Sigmoid colon (tissue), 7 donors: ENCODE results near the gene TMCC2. TPM values are rescaled to one million over a fixed set of nuclear protein-coding genes. Genes with fewer than 3 reads are reported as not detected.

Experiments used
- DNase-seq: peaks from one replicate; pipeline ENCODE4 v3.0.0-alpha.2; 2019
- H3K27ac ChIP-seq, 4 donors: fragments of 200-600 bp; sonication (generic); one replicate each; pipeline ENCODE4 v1.5.1; 2016 to 2019; ENCODE audit warnings: mild to moderate bottlenecking in 1 of 4
- H3K27me3 ChIP-seq, 3 donors: fragments of 200-600 bp; sonication (generic); one replicate each; pipeline ENCODE4 v1.5.1; 2019; ENCODE audit warnings: mild to moderate bottlenecking in 1 of 3
- H3K36me3 ChIP-seq, 4 donors: fragments of 200-600 bp; sonication (generic); one replicate each; pipeline ENCODE4 v1.5.1; 2016 to 2019
- H3K4me1 ChIP-seq, 4 donors: fragments of 200-600 bp; sonication (generic); one replicate each; pipeline ENCODE4 v1.5.1; 2017 to 2019
- H3K4me3 ChIP-seq, 4 donors: fragments of 200-600 bp; sonication (generic); one replicate each; pipeline ENCODE4 v1.5.1; 2017 to 2019; ENCODE audit warnings: mild to moderate bottlenecking in 2 of 4, moderate library complexity in 1 of 4
- H3K9me3 ChIP-seq, 4 donors: fragments of 200-600 bp in 3 of 4; sonication (generic) in 3 of 4; one replicate each; pipeline versions ENCODE4 v1.5.1 to v1.6.1; 2013 to 2019
- EP300 ChIP-seq, 4 donors: sonication (generic); formaldehyde crosslinking; IDR thresholded peaks; one replicate each; pipeline ENCODE4 v1.6.1; 2017; ENCODE audit warnings: antibody characterized with exemption in 4 of 4
- POLR2A ChIP-seq, 2 donors: fragments of 450-650 bp; IDR thresholded peaks; one replicate each; pipeline ENCODE4 v1.6.1; 2016; ENCODE audit warnings: antibody characterized with exemption in 2 of 2, mild to moderate bottlenecking in 2 of 2, moderate library complexity in 2 of 2
- POLR2AphosphoS5 ChIP-seq, 4 donors: sonication (generic); formaldehyde crosslinking; IDR thresholded peaks; one replicate each; pipeline ENCODE4 v1.6.1; 2017; ENCODE audit warnings: antibody characterized with exemption in 4 of 4
- WGBS, 2 donors: extraction: QIAGEN DNeasy Blood & Tissue Kit; methylation state at CpG; one replicate each; pipeline ENCODE4 v1.1.7; 2013; 5-methylcytosine and 5-hydroxymethylcytosine counted together
- intact Hi-C: fragments of 100-400 bp; cut with DNase I; formaldehyde crosslinking; loops from one replicate; pipeline ENCODE4 v1.15.1; 2023
- polyA plus RNA-seq, 3 donors: library from polyadenylated mRNA; stranded (reverse); fragments of 200-250 nt; gene quantifications; one replicate each; pipeline ENCODE4 v1.2.3, GENCODE V29; 2013
- total RNA-seq, 4 donors: library from RNA; depleted of rRNA; stranded (reverse); fragments of >200 nt; gene quantifications; one replicate each; pipeline ENCODE4 v1.1.0, GENCODE V29; 2016
- TF ChIP-seq, protein P1 (sequence below), 4 experiments: fragments of 450-650 bp in 3 of 4; fragments of 200-600 bp in 1 of 4; IDR thresholded peaks; one replicate each; pipeline ENCODE4 v1.5.1; 2016 to 2019; ENCODE audit warnings: antibody characterized with exemption in 4 of 4, mild to moderate bottlenecking in 3 of 4, moderate library complexity in 2 of 4
- donor health status: healthy with polysubstance abuse.
- donor health status: Bipolar disorder and iron deficiency.
- donor health status: healthy.

Gene TMCC2
- total and polyA plus RNA-seq, 7 donors, result 1.1 to 6.4 (median 5.2) TPM; not detected in 2

DNA sequence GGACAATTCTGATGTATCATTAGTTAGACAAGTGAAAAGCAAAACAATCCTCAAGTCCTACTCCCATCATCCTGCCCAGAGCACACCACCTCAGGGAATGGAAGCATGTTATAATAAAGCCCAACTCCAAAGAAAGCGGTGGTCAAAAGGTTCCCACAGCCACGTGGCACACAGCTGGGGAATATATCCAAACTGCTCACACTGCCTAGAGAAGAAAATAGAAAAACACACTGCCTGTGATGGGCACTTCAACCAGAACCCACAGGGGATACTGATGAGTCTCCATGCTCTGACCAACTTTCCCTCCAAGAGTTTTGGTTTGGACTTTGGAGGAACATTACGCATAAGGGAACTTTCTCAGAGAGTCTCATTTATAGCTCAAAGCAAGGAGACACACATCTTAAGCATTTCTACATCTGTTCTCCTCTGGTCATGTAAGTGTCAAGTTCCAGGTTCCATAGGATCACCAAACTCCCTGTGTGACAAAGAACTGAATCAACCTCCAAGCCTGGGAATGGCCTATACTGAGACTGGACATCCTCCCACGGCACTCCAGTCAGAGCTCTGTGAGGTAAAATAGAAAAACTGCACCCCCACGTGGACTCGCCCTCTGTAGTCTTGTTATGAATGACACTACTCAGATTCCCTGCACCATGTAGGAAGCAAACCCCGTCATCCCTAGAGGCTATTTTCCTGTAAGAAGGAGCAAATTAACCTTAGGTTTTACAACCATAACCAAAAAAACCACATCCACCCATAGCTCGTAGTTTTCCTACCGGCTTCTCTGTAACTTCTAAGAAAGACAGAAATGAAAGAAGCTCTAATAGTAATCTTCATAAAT, 28.4 kb upstream of the TMCC2 start:
- H3K4me3 ChIP-seq, result no peak overlapping the region
- intact Hi-C loops, result no loop called here
- H3K9me3 ChIP-seq, result no peaks in the 10 kb centered on the region
- no peak for DNase-seq
- H3K4me1 ChIP-seq, result peaks cover 0 to 17% (median 9%) of the 10 kb centered on the region in 4 donors
- H3K36me3 ChIP-seq, result no peaks in the 10 kb centered on the region
- WGBS, 2 donors, result 73 to 78% methylated on average over 9 of the region's 9 CpGs
- TF ChIP-seq EP300 (IDR thresholded peaks at IDR 0.05), result no peak
- H3K27me3 ChIP-seq, result no peaks in the 10 kb centered on the region
- H3K27ac ChIP-seq, result no peak overlapping the region

DNA sequence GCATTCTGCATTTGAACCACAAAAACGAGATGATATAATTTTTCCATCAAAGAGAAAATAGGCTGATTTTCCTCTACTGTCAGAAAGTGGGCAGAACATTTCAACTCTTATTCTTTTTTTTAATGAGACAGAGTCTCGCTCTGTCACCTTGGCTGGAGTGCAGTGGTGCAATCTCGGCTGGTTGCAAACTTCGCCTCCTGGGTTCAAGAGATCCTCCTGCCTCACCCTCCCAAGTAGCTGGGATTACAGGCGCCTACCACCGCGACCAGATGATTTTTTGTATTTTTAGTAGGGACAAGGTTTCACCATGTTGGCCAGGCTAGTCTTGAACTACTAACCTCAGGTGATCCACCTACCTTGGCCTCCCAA, 27.8 kb upstream of the TMCC2 start:
- TF ChIP-seq, protein P1, sequence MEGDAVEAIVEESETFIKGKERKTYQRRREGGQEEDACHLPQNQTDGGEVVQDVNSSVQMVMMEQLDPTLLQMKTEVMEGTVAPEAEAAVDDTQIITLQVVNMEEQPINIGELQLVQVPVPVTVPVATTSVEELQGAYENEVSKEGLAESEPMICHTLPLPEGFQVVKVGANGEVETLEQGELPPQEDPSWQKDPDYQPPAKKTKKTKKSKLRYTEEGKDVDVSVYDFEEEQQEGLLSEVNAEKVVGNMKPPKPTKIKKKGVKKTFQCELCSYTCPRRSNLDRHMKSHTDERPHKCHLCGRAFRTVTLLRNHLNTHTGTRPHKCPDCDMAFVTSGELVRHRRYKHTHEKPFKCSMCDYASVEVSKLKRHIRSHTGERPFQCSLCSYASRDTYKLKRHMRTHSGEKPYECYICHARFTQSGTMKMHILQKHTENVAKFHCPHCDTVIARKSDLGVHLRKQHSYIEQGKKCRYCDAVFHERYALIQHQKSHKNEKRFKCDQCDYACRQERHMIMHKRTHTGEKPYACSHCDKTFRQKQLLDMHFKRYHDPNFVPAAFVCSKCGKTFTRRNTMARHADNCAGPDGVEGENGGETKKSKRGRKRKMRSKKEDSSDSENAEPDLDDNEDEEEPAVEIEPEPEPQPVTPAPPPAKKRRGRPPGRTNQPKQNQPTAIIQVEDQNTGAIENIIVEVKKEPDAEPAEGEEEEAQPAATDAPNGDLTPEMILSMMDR (IDR thresholded peaks at IDR 0.05), result no peak
- TF ChIP-seq POLR2A (IDR thresholded peaks at IDR 0.05) (no peak), POLR2AphosphoS5 (IDR thresholded peaks at IDR 0.05) (no peak), EP300 (IDR thresholded peaks at IDR 0.05) (no peak)
- no peak overlapping the region for H3K4me3 ChIP-seq
- intact Hi-C loops, result no loop called here
- H3K36me3 ChIP-seq, result no peaks in the 10 kb centered on the region
- WGBS, 2 donors, result 87 to 93% methylated on average over 7 of the region's 7 CpGs
- H3K27ac ChIP-seq, result no peak overlapping the region
- H3K4me1 ChIP-seq, result peaks cover 0 to 23% (median 12%) of the 10 kb centered on the region in 4 donors
- no peaks in the 10 kb centered on the region for H3K27me3 ChIP-seq
- no peaks in the 10 kb centered on the region for H3K9me3 ChIP-seq
- DNase-seq, result no peak

DNA sequence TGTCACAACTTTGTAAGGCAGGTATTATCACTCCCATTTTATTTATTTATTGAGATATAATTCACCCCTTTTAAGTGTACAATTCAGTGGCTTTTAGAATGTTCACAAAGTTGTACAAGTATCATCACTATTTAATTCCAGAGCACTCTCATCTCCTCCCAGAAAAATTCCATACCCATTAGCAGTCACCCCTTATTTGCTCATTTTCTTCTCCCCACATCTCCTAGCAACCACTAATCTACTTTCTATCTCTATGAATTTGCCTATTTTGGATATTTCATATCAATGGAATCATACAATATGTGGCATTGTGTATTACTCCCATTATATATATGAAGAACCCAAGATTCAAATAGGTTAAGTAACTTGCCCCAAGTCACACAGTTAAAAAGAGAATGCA, 23.2 kb upstream of the TMCC2 start:
- TF ChIP-seq POLR2A (IDR thresholded peaks at IDR 0.05) (no peak), EP300 (IDR thresholded peaks at IDR 0.05) (no peak), POLR2AphosphoS5 (IDR thresholded peaks at IDR 0.05) (no peak)
- TF ChIP-seq, protein P1 (IDR thresholded peaks at IDR 0.05), result no peak
- Histone ChIP-seq H3K27me3 (no peaks in the 10 kb centered on the region), H3K9me3 (no peaks in the 10 kb centered on the region), H3K36me3 (no peaks in the 10 kb centered on the region), H3K4me3 (no peak overlapping the region), H3K27ac (no peak overlapping the region), H3K4me1 (peaks cover 0 to 32% (median 21%) of the 10 kb centered on the region in 4 donors)
- no peak for DNase-seq
- intact Hi-C loops, result no loop called here

DNA sequence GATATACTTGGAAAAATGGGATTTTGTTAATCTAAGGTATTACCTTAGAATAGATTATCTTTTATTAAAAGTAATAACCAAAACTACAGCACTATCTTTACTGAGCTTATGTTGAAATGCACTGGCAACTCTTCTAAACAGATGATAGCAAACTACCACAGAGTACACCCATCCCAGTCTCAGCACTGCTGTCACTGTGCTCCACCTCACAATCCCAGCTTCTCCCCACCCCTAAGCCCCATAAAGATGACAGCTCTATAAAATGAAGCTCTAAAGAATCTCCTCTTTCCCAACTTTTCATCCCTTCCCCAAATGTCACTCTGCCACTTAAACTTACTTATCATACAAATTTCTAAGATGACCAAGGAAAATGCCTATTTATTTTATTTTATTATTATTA, 22.7 kb upstream of the TMCC2 start:
- TF ChIP-seq POLR2A (IDR thresholded peaks at IDR 0.05), result no peak
- no peak for TF ChIP-seq POLR2AphosphoS5 (IDR thresholded peaks at IDR 0.05)
- TF ChIP-seq, protein P1 (IDR thresholded peaks at IDR 0.05), result no peak
- TF ChIP-seq EP300 (IDR thresholded peaks at IDR 0.05), result no peak
- Histone ChIP-seq H3K27ac (no peak overlapping the region), H3K27me3 (no peaks in the 10 kb centered on the region), H3K4me3 (no peak overlapping the region), H3K9me3 (no peaks in the 10 kb centered on the region), H3K4me1 (peaks cover 0 to 37% (median 26%) of the 10 kb centered on the region in 4 donors), H3K36me3 (no peaks in the 10 kb centered on the region)
- DNase-seq, result no peak
- intact Hi-C loops, result no loop called here

DNA sequence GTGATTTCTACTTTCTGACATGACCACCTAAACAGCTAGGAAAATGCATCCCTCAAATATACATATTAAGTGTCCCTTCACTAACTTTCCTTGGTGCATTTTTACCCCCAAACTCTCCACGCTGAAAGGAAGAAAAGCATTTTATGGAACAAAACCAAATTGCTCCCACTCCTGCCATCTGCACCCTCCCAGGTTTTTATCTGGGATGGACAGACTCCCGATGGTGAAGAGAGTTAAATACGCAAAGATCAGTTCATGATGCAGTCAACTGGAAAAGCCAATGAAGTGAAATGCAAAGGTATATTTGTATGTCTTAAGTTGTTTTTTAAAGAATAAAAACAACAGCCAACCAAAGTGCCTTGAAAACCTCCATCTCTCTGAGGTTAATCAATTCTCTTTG, 18.9 kb upstream of the TMCC2 start:
- TF ChIP-seq POLR2A (IDR thresholded peaks at IDR 0.05) (no peak), EP300 (IDR thresholded peaks at IDR 0.05) (no peak), POLR2AphosphoS5 (IDR thresholded peaks at IDR 0.05) (no peak)
- TF ChIP-seq, protein P1 (IDR thresholded peaks at IDR 0.05), result no peak
- Histone ChIP-seq H3K27me3 (no peaks in the 10 kb centered on the region), H3K4me3 (no peak overlapping the region), H3K9me3 (no peaks in the 10 kb centered on the region), H3K27ac (no peak overlapping the region), H3K4me1 (peaks cover 0 to 38% (median 31%) of the 10 kb centered on the region in 4 donors), H3K36me3 (no peaks in the 10 kb centered on the region)
- intact Hi-C loops, result no loop called here
- 84 to 89% methylated on average over 3 of the region's 3 CpGs for WGBS, 2 donors
- no peak for DNase-seq
